SK-N-MC (cell line): ENCODE data around the gene IP6K1.

Experiments
- EZH2 ChIP-seq: fragments of 200-600 bp; sonication (generic); IDR thresholded peaks from one replicate; pipeline ENCODE4 v1.6.1; 2017; ENCODE audit warnings: antibody characterized with exemption
- FOXP2 ChIP-seq: optimal IDR thresholded peaks from 2 replicates; pipeline ENCODE3; 2011; ENCODE audit warnings: mild to moderate bottlenecking, moderate library complexity; ENCODE audit not compliant: insufficient read depth; ENCODE audit errors: extremely low read length, control extremely low read depth
- POLR2AphosphoS5 ChIP-seq: IDR thresholded peaks from 2 replicates; pipeline ENCODE4 v1.6.1; 2012; ENCODE audit warnings: mild to moderate bottlenecking, low read depth, low read length, borderline replicate concordance

GRCh38 chr3:49799105-49799504, 12.8 kb upstream of the IP6K1 start:
- TF ChIP-seq FOXP2, result no peak
- no peak for TF ChIP-seq EZH2
- no peak for TF ChIP-seq POLR2AphosphoS5
